GM12874 (cell line): Measurements from ENCODE around the gene EIF4A3.

Source experiments
- CTCF ChIP-seq: IDR thresholded peaks from 2 replicates; pipeline ENCODE4 v1.5.1; 2011; ENCODE audit warnings: low read depth, mild to moderate bottlenecking, control low read depth, low read length, moderate library complexity; ENCODE audit not compliant: insufficient read depth

The EIF4A3 gene

GRCh38 chr17:80158846-80159245 lies 11.9 kb upstream of the EIF4A3 start:
- TF ChIP-seq CTCF, result no peak

- no peak for TF ChIP-seq CTCF
Measured at GRCh38 chr17:80154166-80154565, 7.2 kb upstream of the EIF4A3 start.

GRCh38 chr17:80153004-80153403 lies 6.1 kb upstream of the EIF4A3 start:
- no peak for TF ChIP-seq CTCF

- no peak for TF ChIP-seq CTCF
Measured at GRCh38 chr17:80152081-80152702, 5.3 kb upstream of the EIF4A3 start.

- no peak for TF ChIP-seq CTCF
Measured at GRCh38 chr17:80151333-80151732, 4.4 kb upstream of the EIF4A3 start.

- no peak for TF ChIP-seq CTCF
Measured at GRCh38 chr17:80146121-80147034, 550 bp downstream of the EIF4A3 start.
